ENCODE results near the gene GZMM.

GZMM gene

GRCh38 chr19:536031-536880, 7.6 kb upstream of the GZMM start:
- peaks cover 33% of the 10 kb centered on the region for H3K36me3 ChIP-seq (ENCODE audit: control insufficient read depth, insufficient read depth, low read length)
- H3K4me1 ChIP-seq (ENCODE audit: control insufficient read depth, insufficient read depth, low read length), result peaks cover 3% of the 10 kb centered on the region; the same call in 1 of the 2 replicates
- H3K9me3 ChIP-seq (ENCODE audit: control insufficient read depth, insufficient read depth, low read length), result no peaks in the 10 kb centered on the region
- no CpG with 5 or more reads among the region's 55 CpGs for WGBS (ENCODE audit: insufficient coverage, insufficient read length)
- no peak for DNase-seq (ENCODE audit: low read depth, low spot score)
- no peak overlapping the region for H3K27ac ChIP-seq (ENCODE audit: low read length)
- no peaks in the 10 kb centered on the region for H3K27me3 ChIP-seq (ENCODE audit: control insufficient read depth, insufficient read depth, low read length)
- no peak overlapping the region for H3K4me3 ChIP-seq (ENCODE audit: low read length)

DNA sequence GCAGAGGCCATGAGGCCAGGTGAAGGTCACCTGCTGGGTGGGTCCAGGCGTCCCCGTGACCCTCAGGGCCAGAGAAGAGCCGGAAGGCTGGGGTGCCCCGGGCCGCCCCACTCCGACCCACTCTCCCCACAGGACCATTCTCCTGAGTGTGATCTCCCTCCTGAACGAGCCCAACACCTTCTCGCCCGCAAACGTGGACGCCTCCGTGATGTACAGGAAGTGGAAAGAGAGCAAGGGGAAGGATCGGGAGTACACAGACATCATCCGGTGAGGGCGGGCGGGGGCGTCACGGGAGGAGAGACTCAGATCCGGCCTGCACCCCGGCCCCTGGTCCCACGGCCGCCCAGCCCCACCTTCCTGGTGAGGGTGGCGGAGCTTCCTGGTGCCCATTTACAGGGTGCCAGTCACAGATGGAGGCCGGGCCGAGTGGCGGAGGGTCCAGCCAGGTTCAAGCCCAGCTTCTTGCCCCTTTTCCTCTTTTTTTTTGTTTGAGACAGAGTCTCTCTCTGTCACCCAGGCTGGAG, 6.9 kb upstream of the GZMM start:
- Histone ChIP-seq H3K36me3 (ENCODE audit: control insufficient read depth, insufficient read depth, low read length) (peaks cover 37% of the 10 kb centered on the region), H3K4me1 (ENCODE audit: control insufficient read depth, insufficient read depth, low read length) (peaks cover 3% of the 10 kb centered on the region; the same call in 1 of the 2 replicates), H3K9me3 (ENCODE audit: control insufficient read depth, insufficient read depth, low read length) (no peaks in the 10 kb centered on the region), H3K27me3 (ENCODE audit: control insufficient read depth, insufficient read depth, low read length) (no peaks in the 10 kb centered on the region), H3K27ac (ENCODE audit: low read length) (no peak overlapping the region), H3K4me3 (ENCODE audit: low read length) (no peak overlapping the region)
- DNase-seq (ENCODE audit: low read depth, low spot score), result no peak
- no CpG with 5 or more reads among the region's 26 CpGs for WGBS (ENCODE audit: insufficient coverage, insufficient read length)

DNA sequence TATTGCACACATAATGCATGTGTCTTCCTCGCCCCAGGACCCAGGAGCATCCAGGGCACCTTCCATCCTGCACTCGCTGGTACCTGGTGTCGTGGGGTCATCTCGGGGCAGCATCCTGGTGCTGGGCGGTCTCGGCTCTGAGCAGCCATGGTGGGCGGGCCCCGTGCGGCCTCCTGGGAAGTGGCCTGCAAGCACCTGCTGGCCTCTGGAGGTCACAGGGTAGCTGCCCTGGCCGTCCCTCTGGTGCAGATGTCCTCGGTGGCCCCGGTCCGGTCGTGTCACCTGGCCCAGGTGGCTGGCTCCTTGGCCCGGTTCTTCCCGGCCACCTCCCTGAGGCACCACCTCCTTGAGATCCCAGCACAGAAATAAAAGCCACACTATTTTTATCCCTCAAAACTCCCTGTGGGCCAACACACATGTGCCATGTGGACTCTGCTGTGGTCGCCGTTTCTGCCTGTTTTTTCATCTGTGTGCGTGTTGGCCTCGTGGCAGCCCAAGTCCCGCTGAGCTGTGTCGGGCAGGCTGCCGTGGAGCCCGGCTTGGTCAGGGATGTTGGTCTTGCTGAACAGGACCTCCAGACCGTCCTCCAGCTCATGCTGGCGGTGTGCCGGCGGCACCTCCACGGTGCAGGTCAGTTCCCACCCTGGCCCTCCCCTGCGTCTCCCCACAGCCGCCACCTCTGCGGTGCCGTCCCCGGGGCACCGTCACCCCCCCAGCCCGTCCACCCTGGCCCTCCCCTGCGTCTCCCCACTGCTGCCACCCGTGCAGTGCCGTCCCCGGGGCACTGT, 5.0 kb upstream of the GZMM start:
- Histone ChIP-seq H3K27ac (ENCODE audit: low read length) (no peak overlapping the region), H3K36me3 (ENCODE audit: control insufficient read depth, insufficient read depth, low read length) (peaks cover 37% of the 10 kb centered on the region), H3K4me3 (ENCODE audit: low read length) (no peak overlapping the region), H3K4me1 (ENCODE audit: control insufficient read depth, insufficient read depth, low read length) (no peaks in the 10 kb centered on the region; the same call in 1 of the 2 replicates), H3K9me3 (ENCODE audit: control insufficient read depth, insufficient read depth, low read length) (no peaks in the 10 kb centered on the region), H3K27me3 (ENCODE audit: control insufficient read depth, insufficient read depth, low read length) (no peaks in the 10 kb centered on the region)
- no CpG with 5 or more reads among the region's 40 CpGs for WGBS (ENCODE audit: insufficient coverage, insufficient read length)
- no peak for DNase-seq (ENCODE audit: low read depth, low spot score)

DNA sequence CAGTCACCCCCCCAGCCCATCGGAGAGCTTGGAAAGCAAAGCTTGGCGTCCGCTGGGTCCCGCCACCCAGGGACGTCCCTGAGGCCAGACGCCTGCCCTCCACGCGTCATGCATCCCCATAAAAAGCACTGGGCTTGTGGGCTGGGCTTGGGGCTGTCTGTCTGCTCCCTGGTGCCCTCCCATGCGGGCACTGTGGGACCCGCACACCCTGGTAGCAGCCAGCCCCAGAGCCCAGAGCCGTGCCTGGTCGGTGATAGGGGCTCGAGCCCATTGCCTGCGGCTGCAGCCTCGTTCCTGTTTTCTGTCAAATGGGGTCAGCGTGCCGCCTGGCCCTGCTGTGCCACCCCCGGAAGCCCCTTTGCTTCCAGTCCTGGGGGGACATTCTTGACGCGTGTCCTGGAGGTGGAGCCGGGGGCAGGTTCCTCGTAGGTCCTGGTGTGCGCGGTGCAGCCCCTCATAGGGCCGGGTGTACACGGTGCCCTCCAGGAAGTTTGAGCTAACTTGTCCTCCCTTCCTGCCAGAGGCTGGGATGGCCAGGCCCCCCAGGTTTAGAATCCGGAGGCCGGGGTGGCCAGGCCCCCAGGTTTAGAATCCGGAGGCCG, 4.3 kb upstream of the GZMM start:
- no peaks in the 10 kb centered on the region; the same call in 1 of the 2 replicates for H3K4me1 ChIP-seq (ENCODE audit: control insufficient read depth, insufficient read depth, low read length)
- no peak for DNase-seq (ENCODE audit: low read depth, low spot score)
- no peak overlapping the region for H3K4me3 ChIP-seq (ENCODE audit: low read length)
- peaks cover 37% of the 10 kb centered on the region for H3K36me3 ChIP-seq (ENCODE audit: control insufficient read depth, insufficient read depth, low read length)
- WGBS (ENCODE audit: insufficient coverage, insufficient read length), result no CpG with 5 or more reads among the region's 30 CpGs
- H3K9me3 ChIP-seq (ENCODE audit: control insufficient read depth, insufficient read depth, low read length), result no peaks in the 10 kb centered on the region
- H3K27ac ChIP-seq (ENCODE audit: low read length), result no peak overlapping the region
- no peaks in the 10 kb centered on the region for H3K27me3 ChIP-seq (ENCODE audit: control insufficient read depth, insufficient read depth, low read length)

DNA sequence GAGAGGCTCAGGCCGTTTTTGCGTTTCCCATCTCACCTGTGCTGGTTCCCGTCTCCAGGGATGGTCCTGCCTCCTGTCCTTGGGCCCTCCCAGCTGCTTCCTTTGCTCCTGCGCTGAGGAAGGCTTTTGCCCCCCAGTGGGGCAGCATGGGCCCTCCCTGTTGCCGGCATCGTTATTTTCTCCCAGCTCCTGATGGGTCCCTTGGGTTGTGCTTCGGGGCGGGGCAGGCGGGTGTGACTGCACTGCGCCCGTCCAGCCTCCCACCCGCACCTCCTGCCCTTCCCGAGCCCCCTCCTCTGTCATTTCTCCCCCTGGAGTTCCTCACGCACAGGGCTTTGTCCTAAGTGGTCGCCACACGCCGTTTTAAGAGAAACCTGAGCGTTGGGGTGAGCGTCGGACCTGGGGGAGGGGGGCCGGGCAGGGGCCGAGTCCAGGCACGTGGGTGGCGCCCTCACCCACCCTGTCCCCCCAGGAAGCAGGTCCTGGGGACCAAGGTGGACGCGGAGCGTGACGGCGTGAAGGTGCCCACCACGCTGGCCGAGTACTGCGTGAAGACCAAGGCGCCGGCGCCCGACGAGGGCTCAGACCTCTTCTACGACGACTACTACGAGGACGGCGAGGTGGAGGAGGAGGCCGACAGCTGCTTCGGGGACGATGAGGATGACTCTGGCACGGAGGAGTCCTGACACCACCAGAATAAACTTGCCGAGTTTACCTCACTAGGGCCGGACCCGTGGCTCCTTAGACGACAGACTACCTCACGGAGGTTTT, 2.8 kb upstream of the GZMM start:
- no peaks in the 10 kb centered on the region for H3K27me3 ChIP-seq (ENCODE audit: control insufficient read depth, insufficient read depth, low read length)
- DNase-seq (ENCODE audit: low read depth, low spot score), result no peak
- no peak overlapping the region for H3K4me3 ChIP-seq (ENCODE audit: low read length)
- H3K36me3 ChIP-seq (ENCODE audit: control insufficient read depth, insufficient read depth, low read length), result peaks cover 33% of the 10 kb centered on the region
- H3K9me3 ChIP-seq (ENCODE audit: control insufficient read depth, insufficient read depth, low read length), result no peaks in the 10 kb centered on the region
- H3K4me1 ChIP-seq (ENCODE audit: control insufficient read depth, insufficient read depth, low read length), result no peaks in the 10 kb centered on the region; the same call in 1 of the 2 replicates
- H3K27ac ChIP-seq (ENCODE audit: low read length), result no peak overlapping the region
- WGBS (ENCODE audit: insufficient coverage, insufficient read length), result no CpG with 5 or more reads among the region's 51 CpGs

- Histone ChIP-seq H3K4me3 (ENCODE audit: low read length) (no peak overlapping the region), H3K27me3 (ENCODE audit: control insufficient read depth, insufficient read depth, low read length) (no peaks in the 10 kb centered on the region), H3K9me3 (ENCODE audit: control insufficient read depth, insufficient read depth, low read length) (no peaks in the 10 kb centered on the region), H3K36me3 (ENCODE audit: control insufficient read depth, insufficient read depth, low read length) (peaks cover 26% of the 10 kb centered on the region), H3K27ac (ENCODE audit: low read length) (no peak overlapping the region), H3K4me1 (ENCODE audit: control insufficient read depth, insufficient read depth, low read length) (no peaks in the 10 kb centered on the region; the same call in 1 of the 2 replicates)
- DNase-seq (ENCODE audit: low read depth, low spot score), result no peak
- no CpG with 5 or more reads among the region's 26 CpGs for WGBS (ENCODE audit: insufficient coverage, insufficient read length)
Observed at GRCh38 chr19:541699-542098, 2.2 kb upstream of the GZMM start.

DNA sequence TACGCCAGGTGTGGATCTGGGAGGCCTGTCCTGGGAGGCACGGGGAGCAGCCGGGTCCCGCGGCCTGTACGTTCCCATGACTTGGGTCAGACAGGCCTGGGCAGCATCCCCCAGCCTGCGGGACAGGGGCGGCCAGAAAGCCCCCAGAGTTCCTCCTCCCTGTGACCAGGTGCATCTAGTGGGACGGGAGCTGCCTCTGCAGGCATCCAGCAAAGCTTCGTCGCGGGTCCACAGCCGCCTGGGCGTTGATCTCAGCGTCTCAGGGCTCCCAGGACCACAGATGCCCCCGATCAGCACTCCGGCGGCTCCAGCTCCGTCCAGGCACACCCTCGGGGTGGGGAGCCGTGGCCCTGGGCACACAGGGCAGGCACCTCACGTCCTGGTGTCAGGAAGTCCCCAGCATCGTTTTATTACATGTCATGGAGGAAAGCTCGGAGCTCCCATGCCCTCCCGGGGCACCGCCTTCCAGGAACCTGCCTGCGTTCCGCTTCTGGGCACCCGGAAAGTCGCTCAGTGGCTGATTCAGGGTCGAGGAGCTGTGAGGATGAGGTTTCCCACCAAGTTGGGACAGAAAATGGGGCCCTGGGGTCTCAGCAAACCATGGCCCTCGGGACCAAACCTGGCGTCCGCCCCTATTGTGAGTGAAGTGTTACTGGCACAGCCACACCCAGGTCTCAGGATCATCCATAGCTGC, 1.5 kb upstream of the GZMM start:
- Histone ChIP-seq H3K27me3 (ENCODE audit: control insufficient read depth, insufficient read depth, low read length) (no peaks in the 10 kb centered on the region), H3K4me1 (ENCODE audit: control insufficient read depth, insufficient read depth, low read length) (no peaks in the 10 kb centered on the region; the same call in 1 of the 2 replicates), H3K4me3 (ENCODE audit: low read length) (no peak overlapping the region), H3K36me3 (ENCODE audit: control insufficient read depth, insufficient read depth, low read length) (peaks cover 22% of the 10 kb centered on the region), H3K9me3 (ENCODE audit: control insufficient read depth, insufficient read depth, low read length) (no peaks in the 10 kb centered on the region), H3K27ac (ENCODE audit: low read length) (no peak overlapping the region)
- no CpG with 5 or more reads among the region's 34 CpGs for WGBS (ENCODE audit: insufficient coverage, insufficient read length)
- DNase-seq (ENCODE audit: low read depth, low spot score), result no peak

DNA sequence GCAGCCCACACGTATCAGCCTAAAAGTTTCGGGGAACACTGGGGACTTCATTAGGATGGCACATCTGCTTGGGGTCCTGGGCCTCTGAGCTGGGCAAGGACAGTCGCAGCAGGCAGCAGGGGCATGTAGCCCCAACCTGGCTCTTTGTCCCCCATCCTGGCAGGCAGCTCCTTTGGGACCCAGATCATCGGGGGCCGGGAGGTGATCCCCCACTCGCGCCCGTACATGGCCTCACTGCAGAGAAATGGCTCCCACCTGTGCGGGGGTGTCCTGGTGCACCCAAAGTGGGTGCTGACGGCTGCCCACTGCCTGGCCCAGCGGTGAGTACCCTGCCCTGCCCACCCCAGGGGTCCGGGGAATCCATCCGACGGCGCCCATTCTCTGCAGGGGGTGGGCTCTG, 3.3 kb downstream of the GZMM start:
- DNase-seq (ENCODE audit: low read depth, low spot score), result no peak
- Histone ChIP-seq H3K9me3 (ENCODE audit: control insufficient read depth, insufficient read depth, low read length) (no peaks in the 10 kb centered on the region), H3K4me1 (ENCODE audit: control insufficient read depth, insufficient read depth, low read length) (peaks cover 1% of the 10 kb centered on the region; the same call in 1 of the 2 replicates), H3K27ac (ENCODE audit: low read length) (no peak overlapping the region), H3K36me3 (ENCODE audit: control insufficient read depth, insufficient read depth, low read length) (no peaks in the 10 kb centered on the region; the same call in 1 of the 2 replicates), H3K4me3 (ENCODE audit: low read length) (no peak overlapping the region), H3K27me3 (ENCODE audit: control insufficient read depth, insufficient read depth, low read length) (no peaks in the 10 kb centered on the region)
- no CpG with 5 or more reads among the region's 15 CpGs for WGBS (ENCODE audit: insufficient coverage, insufficient read length)

DNA sequence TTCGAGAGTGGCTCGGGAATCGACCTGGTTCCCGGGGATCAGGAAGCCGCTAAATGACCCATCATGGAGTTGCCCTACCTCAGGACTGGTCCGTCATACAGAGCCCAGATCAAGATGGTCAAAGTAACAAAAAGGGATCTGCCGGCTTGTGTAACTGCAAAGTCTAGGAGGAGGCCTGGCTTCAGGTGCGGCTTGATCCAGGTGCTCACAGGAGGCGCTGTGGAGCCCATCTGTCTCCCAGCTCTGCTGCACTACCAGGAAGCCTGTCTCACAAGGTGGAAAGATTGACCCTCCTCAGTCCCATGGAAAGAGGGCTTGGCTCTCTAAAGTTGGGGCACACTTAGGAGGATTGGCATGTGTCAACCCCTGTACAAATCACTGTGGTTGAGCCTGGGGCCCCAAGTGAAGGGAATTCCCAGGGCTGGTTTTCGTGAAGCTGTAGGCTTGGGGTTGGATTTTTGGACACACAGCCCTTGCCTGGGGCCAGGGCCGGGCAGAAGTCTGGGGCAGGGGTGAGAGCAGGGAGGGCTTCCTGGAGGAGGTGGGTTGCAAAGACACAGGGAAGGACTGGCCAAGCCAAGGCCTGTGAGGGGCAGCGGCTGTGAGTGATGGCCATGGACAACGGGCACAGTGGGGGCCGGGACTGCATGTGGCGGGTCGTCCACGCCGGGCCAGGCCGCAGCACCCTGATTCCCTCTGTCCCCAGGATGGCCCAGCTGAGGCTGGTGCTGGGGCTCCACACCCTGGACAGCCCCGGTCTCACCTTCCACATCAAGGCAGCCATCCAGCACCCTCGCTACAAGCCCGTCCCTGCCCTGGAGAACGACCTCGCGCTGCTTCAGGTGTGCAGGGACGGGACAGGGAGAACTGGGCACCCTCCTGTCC, 4.2 kb downstream of the GZMM start:
- H3K9me3 ChIP-seq (ENCODE audit: control insufficient read depth, insufficient read depth, low read length), result no peaks in the 10 kb centered on the region
- no CpG with 5 or more reads among the region's 26 CpGs for whole genome bisulfite sequencing (ENCODE audit: insufficient coverage, insufficient read length)
- DNase-seq (ENCODE audit: low read depth, low spot score), result no peak
- no peak overlapping the region for H3K4me3 ChIP-seq (ENCODE audit: low read length)
- no peaks in the 10 kb centered on the region for H3K27me3 ChIP-seq (ENCODE audit: control insufficient read depth, insufficient read depth, low read length)
- no peak overlapping the region for H3K27ac ChIP-seq (ENCODE audit: low read length)
- H3K4me1 ChIP-seq (ENCODE audit: control insufficient read depth, insufficient read depth, low read length), result peaks cover 1% of the 10 kb centered on the region; the same call in 1 of the 2 replicates
- no peaks in the 10 kb centered on the region; the same call in 1 of the 2 replicates for H3K36me3 ChIP-seq (ENCODE audit: control insufficient read depth, insufficient read depth, low read length)

Data from iPS DF 6.9 (cell line).